Esophagus muscularis mucosa (tissue), 4 donors: ENCODE results near the gene SMIM1. TPM values are rescaled to one million over a fixed set of nuclear protein-coding genes. Genes with fewer than 3 reads are reported as not detected.

Experiments
- DNase-seq: peaks from one replicate; pipeline ENCODE4 v3.0.0-alpha.2; 2017; ENCODE audit errors: extremely low spot score
- H3K27ac ChIP-seq, 4 donors: fragments of 200-600 bp; sonication (generic); replicated peaks in 1 of 4; 1 replicate in 3 of 4; 2 replicates in 1 of 4; pipeline ENCODE4 v1.5.1; 2016 to 2019; ENCODE audit warnings: mild to moderate bottlenecking in 1 of 4
- H3K27me3 ChIP-seq, 4 donors: fragments of 200-600 bp; sonication (generic); one replicate each; pipeline versions ENCODE4 v1.5.1 to v1.6.0; 2016 to 2019
- H3K36me3 ChIP-seq, 4 donors: fragments of 200-600 bp; sonication (generic); one replicate each; pipeline ENCODE4 v1.5.1; 2016 to 2019
- H3K4me1 ChIP-seq, 4 donors: fragments of 200-600 bp; sonication (generic); one replicate each; pipeline ENCODE4 v1.5.1; 2016 to 2019
- H3K4me3 ChIP-seq, 4 donors: fragments of 200-600 bp; sonication (generic); 1 replicate in 2 of 4; 2 replicates in 2 of 4; pipeline ENCODE4 v1.5.1; 2016 to 2019; ENCODE audit warnings: mild to moderate bottlenecking in 4 of 4, moderate library complexity in 1 of 4
- H3K9me3 ChIP-seq, 4 donors: fragments of 200-600 bp; sonication (generic); 1 replicate in 3 of 4; 2 replicates in 1 of 4; pipeline ENCODE4 v1.5.1; 2016 to 2019
- EP300 ChIP-seq: sonication (generic); formaldehyde crosslinking; IDR thresholded peaks from one replicate; pipeline ENCODE4 v1.6.1; 2017; ENCODE audit warnings: antibody characterized with exemption
- POLR2A ChIP-seq: fragments of 450-650 bp; IDR thresholded peaks from one replicate; pipeline ENCODE4 v1.6.1; 2017; ENCODE audit warnings: antibody characterized with exemption, moderate library complexity, mild to moderate bottlenecking, low read depth
- POLR2AphosphoS5 ChIP-seq, 2 donors: sonication (generic); formaldehyde crosslinking; IDR thresholded peaks; one replicate each; pipeline ENCODE4 v1.6.1; 2017; ENCODE audit warnings: antibody characterized with exemption in 2 of 2
- WGBS: methylation state at CpG from one replicate; pipeline ENCODE4 v1.1.5; 2018; 5-methylcytosine and 5-hydroxymethylcytosine counted together
- intact Hi-C: fragments of 100-400 bp; cut with DNase I; formaldehyde crosslinking; loops from one replicate; pipeline ENCODE4 v1.15.1; 2023
- total RNA-seq, 4 donors: library from RNA; depleted of rRNA; stranded (reverse); fragments of >200 nt; gene quantifications; one replicate each; pipeline versions ENCODE4 v1.1.0 to v1.2.1, GENCODE V29; 2016
- TF ChIP-seq, protein P1 (sequence below), 3 experiments: fragments of 200-600 bp in 2 of 3; fragments of 450-650 bp in 1 of 3; sonication (generic) in 2 of 3; IDR thresholded peaks; one replicate each; pipeline ENCODE4 v1.5.1; 2017 to 2019; ENCODE audit warnings: antibody characterized with exemption in 3 of 3, mild to moderate bottlenecking in 2 of 3, moderate library complexity in 1 of 3

SMIM1 gene
- total RNA-seq, 4 donors from 2014 or later, result 10.5 to 16.3 (median 13.3) TPM

GRCh38 chr1:3731583-3732433, 40.7 kb upstream of the SMIM1 start:
- intact Hi-C loops, result no loop called here

DNA sequence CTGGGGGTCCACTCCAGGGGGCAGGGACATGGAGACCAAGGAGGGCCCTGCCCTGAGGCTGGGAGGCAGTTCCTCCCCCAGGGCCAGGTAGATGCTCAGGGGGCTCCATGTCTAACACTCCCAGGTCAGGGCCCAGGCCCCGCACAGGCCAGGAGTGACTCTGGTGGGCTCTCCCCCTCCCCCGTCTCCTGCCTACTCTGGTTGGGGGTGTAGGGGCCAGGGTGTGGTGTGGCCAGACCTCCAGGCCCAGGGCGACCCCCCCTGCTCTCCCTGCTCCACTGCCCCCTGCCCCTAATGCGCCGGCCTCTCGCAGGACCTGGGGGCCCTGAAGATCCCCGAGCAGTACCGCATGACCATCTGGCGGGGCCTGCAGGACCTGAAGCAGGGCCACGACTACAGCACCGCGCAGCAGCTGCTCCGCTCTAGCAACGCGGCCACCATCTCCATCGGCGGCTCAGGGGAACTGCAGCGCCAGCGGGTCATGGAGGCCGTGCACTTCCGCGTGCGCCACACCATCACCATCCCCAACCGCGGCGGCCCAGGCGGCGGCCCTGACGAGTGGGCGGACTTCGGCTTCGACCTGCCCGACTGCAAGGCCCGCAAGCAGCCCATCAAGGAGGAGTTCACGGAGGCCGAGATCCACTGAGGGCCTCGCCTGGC, 40.0 kb upstream of the SMIM1 start:
- Histone ChIP-seq H3K4me3 (no peak overlapping the region), H3K9me3 (no peaks in the 10 kb centered on the region), H3K27ac (no peak overlapping the region), H3K36me3 (peaks cover 10 to 31% (median 28%) of the 10 kb centered on the region in 4 donors), H3K4me1 (peaks cover 0 to 13% (median 5%) of the 10 kb centered on the region in 4 donors), H3K27me3 (peaks cover 0 to 61% (median 5%) of the 10 kb centered on the region in 4 donors)
- TF ChIP-seq POLR2AphosphoS5 (IDR thresholded peaks at IDR 0.05), result no peak
- TF ChIP-seq EP300, result no peak
- TF ChIP-seq, protein P1, sequence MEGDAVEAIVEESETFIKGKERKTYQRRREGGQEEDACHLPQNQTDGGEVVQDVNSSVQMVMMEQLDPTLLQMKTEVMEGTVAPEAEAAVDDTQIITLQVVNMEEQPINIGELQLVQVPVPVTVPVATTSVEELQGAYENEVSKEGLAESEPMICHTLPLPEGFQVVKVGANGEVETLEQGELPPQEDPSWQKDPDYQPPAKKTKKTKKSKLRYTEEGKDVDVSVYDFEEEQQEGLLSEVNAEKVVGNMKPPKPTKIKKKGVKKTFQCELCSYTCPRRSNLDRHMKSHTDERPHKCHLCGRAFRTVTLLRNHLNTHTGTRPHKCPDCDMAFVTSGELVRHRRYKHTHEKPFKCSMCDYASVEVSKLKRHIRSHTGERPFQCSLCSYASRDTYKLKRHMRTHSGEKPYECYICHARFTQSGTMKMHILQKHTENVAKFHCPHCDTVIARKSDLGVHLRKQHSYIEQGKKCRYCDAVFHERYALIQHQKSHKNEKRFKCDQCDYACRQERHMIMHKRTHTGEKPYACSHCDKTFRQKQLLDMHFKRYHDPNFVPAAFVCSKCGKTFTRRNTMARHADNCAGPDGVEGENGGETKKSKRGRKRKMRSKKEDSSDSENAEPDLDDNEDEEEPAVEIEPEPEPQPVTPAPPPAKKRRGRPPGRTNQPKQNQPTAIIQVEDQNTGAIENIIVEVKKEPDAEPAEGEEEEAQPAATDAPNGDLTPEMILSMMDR (IDR thresholded peaks at IDR 0.05), result no peak
- 38% methylated on average over 11 of the region's 37 CpGs for WGBS
- DNase-seq, result no peak
- intact Hi-C loops, result no loop called here

More at GRCh38 chr1:3731583-3732433, 40.7 kb upstream of the SMIM1 start:
- Histone ChIP-seq H3K36me3 (peaks cover 3 to 25% (median 21%) of the 10 kb centered on the region in 4 donors), H3K27ac (no peak overlapping the region), H3K4me3 (no peak overlapping the region), H3K4me1 (peaks cover 0 to 13% (median 5%) of the 10 kb centered on the region in 4 donors), H3K9me3 (no peaks in the 10 kb centered on the region), H3K27me3 (peaks cover 0 to 69% (median 8%) of the 10 kb centered on the region in 4 donors)
- WGBS, result 50% methylated on average over 11 of the region's 25 CpGs
- DNase-seq, result no peak
- no peak for TF ChIP-seq EP300
- TF ChIP-seq POLR2AphosphoS5 (IDR thresholded peaks at IDR 0.05), result no peak
- TF ChIP-seq, protein P1 (IDR thresholded peaks at IDR 0.05), result no peak
- TF ChIP-seq POLR2A, result no peak

GRCh38 chr1:3733094-3733882, 39.3 kb upstream of the SMIM1 start:
- no peak overlapping the region for H3K4me3 ChIP-seq
- peaks cover 0 to 13% (median 5%) of the 10 kb centered on the region in 4 donors for H3K4me1 ChIP-seq
- peaks cover 0 to 54% (median 5%) of the 10 kb centered on the region in 4 donors for H3K27me3 ChIP-seq
- H3K9me3 ChIP-seq, result no peaks in the 10 kb centered on the region
- no peak for DNase-seq
- no peak for TF ChIP-seq POLR2AphosphoS5 (IDR thresholded peaks at IDR 0.05)
- no peak for TF ChIP-seq EP300
- TF ChIP-seq, protein P1 (IDR thresholded peaks at IDR 0.05), result no peak
- no peak for TF ChIP-seq POLR2A
- peaks cover 18 to 38% (median 36%) of the 10 kb centered on the region in 4 donors for H3K36me3 ChIP-seq
- no peak overlapping the region for H3K27ac ChIP-seq
- intact Hi-C loops, result no loop called here
- 80% methylated on average over 24 of the region's 29 CpGs for WGBS

GRCh38 chr1:3733883-3734589, 38.5 kb upstream of the SMIM1 start:
- no peak for TF ChIP-seq EP300
- TF ChIP-seq, protein P1 (IDR thresholded peaks at IDR 0.05), result no peak
- TF ChIP-seq POLR2A, result no peak
- Histone ChIP-seq H3K27me3 (peaks cover 0 to 46% (median 5%) of the 10 kb centered on the region in 4 donors), H3K27ac (no peak overlapping the region), H3K4me3 (no peak overlapping the region), H3K36me3 (peaks cover 18 to 46% (median 43%) of the 10 kb centered on the region in 4 donors), H3K9me3 (no peaks in the 10 kb centered on the region), H3K4me1 (peaks cover 0 to 13% (median 5%) of the 10 kb centered on the region in 4 donors)
- intact Hi-C loops, result no loop called here
- DNase-seq, result no peak
- 86% methylated on average over 9 of the region's 17 CpGs for WGBS
